Transverse colon (tissue), 3 donors: ENCODE measurements around the gene MSH2.

Source experiments
- EP300 ChIP-seq: sonication (generic); formaldehyde crosslinking; IDR thresholded peaks from one replicate; pipeline ENCODE4 v1.6.1; 2017; ENCODE audit warnings: antibody characterized with exemption, low read depth
- TF ChIP-seq, protein P1 (sequence below), 5 experiments: fragments of 200-600 bp in 3 of 5; fragments of 450-650 bp in 2 of 5; sonication (generic) in 3 of 5; IDR thresholded peaks; 1 replicate in 2 of 5; 2 replicates in 3 of 5; pipeline ENCODE4 v1.5.1; 2016 to 2017; ENCODE audit warnings: antibody characterized with exemption in 5 of 5, inconsistent platforms in 3 of 5, mild to moderate bottlenecking in 2 of 5, moderate library complexity in 1 of 5

DNA sequence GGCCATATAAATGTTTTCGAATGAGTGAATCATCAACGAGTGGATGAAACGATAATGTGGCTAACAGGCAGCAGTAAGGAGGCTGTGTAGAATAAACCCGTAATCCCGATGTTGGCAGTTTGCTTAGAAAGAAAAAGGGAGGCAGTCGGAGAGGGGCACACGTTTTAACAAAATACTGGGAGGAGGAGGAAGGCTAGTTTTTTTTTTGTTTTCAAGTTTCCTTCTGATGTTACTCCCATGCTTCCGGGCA, 476 bp upstream of the MSH2 start:
- TF ChIP-seq EP300: no peak
- TF ChIP-seq, protein P1, sequence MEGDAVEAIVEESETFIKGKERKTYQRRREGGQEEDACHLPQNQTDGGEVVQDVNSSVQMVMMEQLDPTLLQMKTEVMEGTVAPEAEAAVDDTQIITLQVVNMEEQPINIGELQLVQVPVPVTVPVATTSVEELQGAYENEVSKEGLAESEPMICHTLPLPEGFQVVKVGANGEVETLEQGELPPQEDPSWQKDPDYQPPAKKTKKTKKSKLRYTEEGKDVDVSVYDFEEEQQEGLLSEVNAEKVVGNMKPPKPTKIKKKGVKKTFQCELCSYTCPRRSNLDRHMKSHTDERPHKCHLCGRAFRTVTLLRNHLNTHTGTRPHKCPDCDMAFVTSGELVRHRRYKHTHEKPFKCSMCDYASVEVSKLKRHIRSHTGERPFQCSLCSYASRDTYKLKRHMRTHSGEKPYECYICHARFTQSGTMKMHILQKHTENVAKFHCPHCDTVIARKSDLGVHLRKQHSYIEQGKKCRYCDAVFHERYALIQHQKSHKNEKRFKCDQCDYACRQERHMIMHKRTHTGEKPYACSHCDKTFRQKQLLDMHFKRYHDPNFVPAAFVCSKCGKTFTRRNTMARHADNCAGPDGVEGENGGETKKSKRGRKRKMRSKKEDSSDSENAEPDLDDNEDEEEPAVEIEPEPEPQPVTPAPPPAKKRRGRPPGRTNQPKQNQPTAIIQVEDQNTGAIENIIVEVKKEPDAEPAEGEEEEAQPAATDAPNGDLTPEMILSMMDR (IDR thresholded peaks at IDR 0.05): no peak
